Lower lobe of right lung (tissue), 2 donors: ENCODE data around the gene HBG2. TPM values are rescaled to one million over a fixed set of nuclear protein-coding genes. Genes with fewer than 3 reads are reported as not detected.
"Not testable (repeated sequence)": the region's sequence is repeated elsewhere in the genome, so short reads cannot be mapped to it uniquely, and the experiment has no call there.

Experiments
- ATAC-seq, 2 donors: fragments of 200-7000 bp; cut with Tn5 transposase; one replicate each; pipeline ENCODE4 v1.9.1; 2020 to 2022; ENCODE audit warnings: mild to moderate bottlenecking in 2 of 2, moderate library complexity in 2 of 2
- DNase-seq: peaks from one replicate; pipeline ENCODE4 v3.0.0-alpha.2; 2020
- H3K27ac ChIP-seq: fragments of 200-600 bp; one replicate; pipeline ENCODE4 v1.8.0; 2022
- H3K27me3 ChIP-seq: fragments of 200-600 bp; one replicate; pipeline ENCODE4 v1.8.0; 2022; ENCODE audit warnings: low read depth
- H3K36me3 ChIP-seq: fragments of 200-600 bp; one replicate; pipeline ENCODE4 v1.8.0; 2022; ENCODE audit warnings: mild to moderate bottlenecking
- H3K4me1 ChIP-seq: fragments of 200-600 bp; one replicate; pipeline ENCODE4 v1.8.0; 2022
- H3K4me3 ChIP-seq: fragments of 200-600 bp; one replicate; pipeline ENCODE4 v1.8.0; 2022; ENCODE audit warnings: mild to moderate bottlenecking
- H3K9me3 ChIP-seq: fragments of 200-600 bp; one replicate; pipeline ENCODE4 v1.8.0; 2022
- intact Hi-C: fragments of 100-400 bp; cut with DNase I; formaldehyde crosslinking; loops from one replicate; pipeline ENCODE4 v1.11.0; 2022
- total RNA-seq: library from RNA; stranded (reverse); fragmentation: NEBNext Ultra II Directional; extraction: Animal tissue kit (Norgen Biotek cat#: 25700); gene quantifications from one replicate; pipeline ENCODE4 v1.2.1, GENCODE V29; 2021
- TF ChIP-seq, protein P1 (sequence below): fragments of 200-600 bp; IDR thresholded peaks from one replicate; pipeline ENCODE4 v1.8.0; 2022; ENCODE audit warnings: antibody characterized with exemption, mild to moderate bottlenecking
- donor health status: DM: no; HTN: yes; CAD: no; lungs with severe emphysema.

The HBG2 gene
- total RNA-seq, 1 donor from 2014 or later = 0.89 TPM

DNA sequence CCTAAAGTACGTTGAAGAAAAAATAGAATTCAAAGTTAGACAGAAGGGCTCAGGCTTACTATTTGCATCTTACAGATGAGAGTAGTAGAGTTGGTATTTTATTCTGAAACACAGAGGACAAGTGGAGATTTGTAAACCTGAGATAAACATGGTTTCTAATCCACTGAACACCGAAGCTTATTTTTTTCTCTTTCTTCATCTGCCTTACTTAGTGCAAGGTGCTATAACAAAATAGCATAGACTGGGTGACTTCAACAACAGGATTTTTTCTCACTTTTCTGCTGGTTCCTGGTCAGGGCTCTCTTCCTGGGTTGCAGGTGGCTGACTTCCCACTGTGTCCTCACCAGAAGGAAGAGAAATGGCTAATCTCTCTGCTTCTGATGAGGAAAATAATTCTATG lies 2.8 kb downstream of the HBG2 start:
- Histone ChIP-seq H3K36me3 (no peaks in the 10 kb centered on the region), H3K27me3 (no peaks in the 10 kb centered on the region), H3K4me3 (no peak overlapping the region), H3K9me3 (no peaks in the 10 kb centered on the region), H3K4me1 (no peaks in the 10 kb centered on the region), H3K27ac (no peak overlapping the region)
- TF ChIP-seq, protein P1, sequence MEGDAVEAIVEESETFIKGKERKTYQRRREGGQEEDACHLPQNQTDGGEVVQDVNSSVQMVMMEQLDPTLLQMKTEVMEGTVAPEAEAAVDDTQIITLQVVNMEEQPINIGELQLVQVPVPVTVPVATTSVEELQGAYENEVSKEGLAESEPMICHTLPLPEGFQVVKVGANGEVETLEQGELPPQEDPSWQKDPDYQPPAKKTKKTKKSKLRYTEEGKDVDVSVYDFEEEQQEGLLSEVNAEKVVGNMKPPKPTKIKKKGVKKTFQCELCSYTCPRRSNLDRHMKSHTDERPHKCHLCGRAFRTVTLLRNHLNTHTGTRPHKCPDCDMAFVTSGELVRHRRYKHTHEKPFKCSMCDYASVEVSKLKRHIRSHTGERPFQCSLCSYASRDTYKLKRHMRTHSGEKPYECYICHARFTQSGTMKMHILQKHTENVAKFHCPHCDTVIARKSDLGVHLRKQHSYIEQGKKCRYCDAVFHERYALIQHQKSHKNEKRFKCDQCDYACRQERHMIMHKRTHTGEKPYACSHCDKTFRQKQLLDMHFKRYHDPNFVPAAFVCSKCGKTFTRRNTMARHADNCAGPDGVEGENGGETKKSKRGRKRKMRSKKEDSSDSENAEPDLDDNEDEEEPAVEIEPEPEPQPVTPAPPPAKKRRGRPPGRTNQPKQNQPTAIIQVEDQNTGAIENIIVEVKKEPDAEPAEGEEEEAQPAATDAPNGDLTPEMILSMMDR = no peak
- intact Hi-C loops = no loop called here
- DNase-seq (no peak), ATAC-seq (no peak)

DNA sequence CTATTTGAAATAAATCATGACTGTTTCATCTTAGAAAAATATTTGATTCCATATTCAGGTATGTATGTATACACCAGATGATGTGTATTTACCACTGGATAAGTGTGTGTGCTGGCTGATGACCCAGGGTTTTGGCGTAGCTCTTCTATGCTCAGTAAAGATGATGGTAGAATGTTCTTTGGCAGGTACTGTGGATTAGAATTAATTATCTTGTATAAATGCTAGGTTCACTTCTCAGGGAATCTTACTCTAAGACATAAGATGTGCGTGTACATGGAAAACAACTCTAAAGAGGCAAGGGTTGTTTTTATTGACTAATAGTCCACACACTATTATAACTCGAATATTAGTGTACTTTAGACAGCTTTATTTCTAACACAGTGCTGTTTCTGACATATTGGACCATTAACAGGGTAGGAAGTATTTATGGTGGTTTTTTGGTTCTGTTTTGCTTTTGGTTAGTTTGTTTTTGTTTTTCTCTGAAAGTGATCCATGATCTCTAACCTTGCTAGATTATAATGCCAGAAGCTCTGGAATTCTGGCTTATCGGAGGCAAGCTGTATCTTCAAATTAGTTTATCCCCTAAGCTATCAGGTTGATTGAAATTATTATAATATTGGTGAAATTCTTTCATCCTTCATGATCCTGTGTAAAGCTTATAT lies 3.9 kb downstream of the HBG2 start:
- H3K4me1 ChIP-seq = no peaks in the 10 kb centered on the region
- ATAC-seq (no peak), DNase-seq (no peak)
- intact Hi-C loops = no loop called here
- no peak overlapping the region for H3K27ac ChIP-seq
- H3K36me3 ChIP-seq = no peaks in the 10 kb centered on the region
- H3K9me3 ChIP-seq = no peaks in the 10 kb centered on the region
- no peaks in the 10 kb centered on the region for H3K27me3 ChIP-seq
- TF ChIP-seq, protein P1 = no peak
- H3K4me3 ChIP-seq = no peak overlapping the region

DNA sequence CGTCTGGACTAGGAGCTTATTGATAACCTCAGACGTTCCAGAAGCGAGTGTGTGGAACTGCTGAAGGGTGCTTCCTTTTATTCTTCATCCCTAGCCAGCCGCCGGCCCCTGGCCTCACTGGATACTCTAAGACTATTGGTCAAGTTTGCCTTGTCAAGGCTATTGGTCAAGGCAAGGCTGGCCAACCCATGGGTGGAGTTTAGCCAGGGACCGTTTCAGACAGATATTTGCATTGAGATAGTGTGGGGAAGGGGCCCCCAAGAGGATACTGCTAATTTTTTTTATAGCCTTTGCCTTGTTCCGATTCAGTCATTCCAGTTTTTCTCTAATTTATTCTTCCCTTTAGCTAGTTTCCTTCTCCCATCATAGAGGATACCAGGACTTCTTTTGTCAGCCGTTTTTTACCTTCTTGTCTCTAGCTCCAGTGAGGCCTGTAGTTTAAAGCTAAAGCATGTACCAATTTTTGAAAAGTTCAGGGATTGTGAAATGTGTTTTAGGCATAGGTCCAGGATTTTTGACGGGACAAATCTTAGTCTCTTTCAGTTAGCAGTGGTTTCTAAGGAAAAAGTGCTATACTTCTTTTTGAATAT lies 4.7 kb downstream of the HBG2 start, which contains the start of gene HBG1:
Gene HBG1, minus strand, starts transcription at position 51 of the 590 bp plus-strand sequence. CDS start 53 bp downstream, outside the sequence.
- H3K4me3 ChIP-seq, H3K4me1 ChIP-seq, H3K27me3 ChIP-seq, DNase-seq, H3K27ac ChIP-seq, ATAC-seq, H3K9me3 ChIP-seq, intact Hi-C loops, H3K36me3 ChIP-seq: not testable (repeated sequence)

GRCh38 chr11:5248498-5248897 lies 6.1 kb downstream of the HBG2 start:
- H3K27me3 ChIP-seq, ATAC-seq, H3K9me3 ChIP-seq, DNase-seq, H3K36me3 ChIP-seq, intact Hi-C loops, H3K27ac ChIP-seq, H3K4me1 ChIP-seq, H3K4me3 ChIP-seq: not testable (repeated sequence)

DNA sequence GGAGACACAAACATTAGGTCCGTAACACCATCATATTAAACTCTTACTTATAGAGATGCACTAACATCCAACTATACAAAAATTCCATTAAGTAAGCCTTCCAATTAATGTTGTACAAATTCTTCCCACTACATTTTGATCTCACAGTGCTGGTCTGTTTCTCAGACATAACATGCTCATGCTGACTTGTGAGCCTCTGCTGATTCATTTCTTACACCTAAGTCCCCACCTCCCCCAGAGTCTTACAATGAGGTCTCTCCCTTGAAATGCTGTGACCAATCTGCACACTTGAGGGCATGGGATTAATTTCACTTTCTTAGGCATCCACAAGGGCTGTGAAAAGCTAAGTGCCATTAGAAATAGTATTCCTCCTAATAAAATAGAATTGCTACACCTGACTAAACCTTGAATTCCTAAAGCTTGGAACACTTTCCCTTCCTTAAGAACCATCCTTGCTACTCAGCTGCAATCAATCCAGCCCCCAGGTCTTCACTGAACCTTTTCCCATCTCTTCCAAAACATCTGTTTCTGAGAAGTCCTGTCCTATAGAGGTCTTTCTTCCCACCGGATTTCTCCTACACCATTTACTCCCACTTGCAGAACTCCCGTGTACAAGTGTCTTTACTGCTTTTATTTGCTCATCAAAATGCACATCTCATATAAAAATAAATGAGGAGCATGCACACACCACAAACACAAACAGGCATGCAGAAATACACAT lies 6.9 kb downstream of the HBG2 start:
- Histone ChIP-seq H3K27me3 (no peaks in the 10 kb centered on the region), H3K36me3 (no peaks in the 10 kb centered on the region), H3K27ac (no peak overlapping the region), H3K4me3 (no peak overlapping the region), H3K4me1 (no peaks in the 10 kb centered on the region), H3K9me3 (no peaks in the 10 kb centered on the region)
- intact Hi-C loops = no loop called here
- no peak for DNase-seq
- TF ChIP-seq, protein P1 = no peak
- ATAC-seq = no peak

- Histone ChIP-seq H3K27ac (no peak overlapping the region), H3K27me3 (no peaks in the 10 kb centered on the region), H3K9me3 (no peaks in the 10 kb centered on the region), H3K4me3 (no peak overlapping the region), H3K4me1 (no peaks in the 10 kb centered on the region), H3K36me3 (no peaks in the 10 kb centered on the region)
- ATAC-seq = no peak
- no peak for DNase-seq
- TF ChIP-seq, protein P1 = no peak
- intact Hi-C loops = no loop called here
These were observed 7.7 kb downstream of the HBG2 start for GRCh38 chr11:5246772-5247471.
